ENCODE results near the gene TSPAN18.

Gene TSPAN18

GRCh38 chr11:44876194-44876723 is 149.5 kb downstream of the TSPAN18 start:
- Histone ChIP-seq H3K9ac (ENCODE audit: low read length) (no peak overlapping the region), H2AFZ (ENCODE audit: low read depth, low read length) (no peak overlapping the region), H3K4me2 (ENCODE audit: low read length) (no peak overlapping the region), H4K20me1 (ENCODE audit: insufficient read depth, low read length) (no peaks in the 10 kb centered on the region), H3K4me3 (ENCODE audit: low read length) (no peak overlapping the region), H3K4me1 (ENCODE audit: low read length) (peaks cover 12% of the 10 kb centered on the region), H3K9me3 (ENCODE audit: insufficient read depth, low read length) (no peaks in the 10 kb centered on the region), H3K27ac (ENCODE audit: low read length) (no peak overlapping the region), H3K36me3 (replicated peaks; ENCODE audit: low read depth, low read length) (peaks cover 2% of the 10 kb centered on the region), H3K79me2 (ENCODE audit: low read length) (no peaks in the 10 kb centered on the region), H3K27me3 (ENCODE audit: low read depth, low read length) (peaks cover 7% of the 10 kb centered on the region; the same call in 1 of the 2 replicates)
- TF ChIP-seq EZH2phosphoT487 (IDR thresholded peaks at IDR 0.05; ENCODE audit: low read depth), result no peak
- TF ChIP-seq, protein P1, sequence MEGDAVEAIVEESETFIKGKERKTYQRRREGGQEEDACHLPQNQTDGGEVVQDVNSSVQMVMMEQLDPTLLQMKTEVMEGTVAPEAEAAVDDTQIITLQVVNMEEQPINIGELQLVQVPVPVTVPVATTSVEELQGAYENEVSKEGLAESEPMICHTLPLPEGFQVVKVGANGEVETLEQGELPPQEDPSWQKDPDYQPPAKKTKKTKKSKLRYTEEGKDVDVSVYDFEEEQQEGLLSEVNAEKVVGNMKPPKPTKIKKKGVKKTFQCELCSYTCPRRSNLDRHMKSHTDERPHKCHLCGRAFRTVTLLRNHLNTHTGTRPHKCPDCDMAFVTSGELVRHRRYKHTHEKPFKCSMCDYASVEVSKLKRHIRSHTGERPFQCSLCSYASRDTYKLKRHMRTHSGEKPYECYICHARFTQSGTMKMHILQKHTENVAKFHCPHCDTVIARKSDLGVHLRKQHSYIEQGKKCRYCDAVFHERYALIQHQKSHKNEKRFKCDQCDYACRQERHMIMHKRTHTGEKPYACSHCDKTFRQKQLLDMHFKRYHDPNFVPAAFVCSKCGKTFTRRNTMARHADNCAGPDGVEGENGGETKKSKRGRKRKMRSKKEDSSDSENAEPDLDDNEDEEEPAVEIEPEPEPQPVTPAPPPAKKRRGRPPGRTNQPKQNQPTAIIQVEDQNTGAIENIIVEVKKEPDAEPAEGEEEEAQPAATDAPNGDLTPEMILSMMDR (IDR thresholded peaks at IDR 0.05; ENCODE audit: low read depth, low read length), result no peak

DNA sequence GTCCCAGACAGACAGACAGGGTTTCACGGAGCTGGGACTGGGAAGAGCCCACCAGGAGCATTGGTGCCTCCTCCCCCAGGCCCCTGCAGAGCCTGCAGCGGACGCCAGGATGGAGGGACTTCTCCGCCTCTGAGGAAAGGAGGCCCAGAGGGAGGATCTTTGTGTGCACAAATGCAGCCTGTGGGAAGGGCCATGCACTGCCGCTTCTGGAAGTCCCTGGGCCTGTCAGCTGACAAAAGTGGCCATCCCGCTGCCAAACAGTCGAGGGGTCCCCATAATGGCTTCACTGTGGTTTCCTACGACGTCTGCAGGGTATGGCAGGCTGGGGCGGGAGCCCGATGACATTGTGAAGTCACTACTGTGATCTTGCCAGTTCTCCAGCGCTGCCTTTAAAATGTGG is 150.1 kb downstream of the TSPAN18 start:
- no peak overlapping the region for H3K9ac ChIP-seq (ENCODE audit: low read length)
- H4K20me1 ChIP-seq (ENCODE audit: insufficient read depth, low read length), result no peaks in the 10 kb centered on the region
- no peaks in the 10 kb centered on the region for H3K9me3 ChIP-seq (ENCODE audit: insufficient read depth, low read length)
- no peak overlapping the region for H2AFZ ChIP-seq (ENCODE audit: low read depth, low read length)
- TF ChIP-seq, protein P1 (IDR thresholded peaks at IDR 0.05; ENCODE audit: low read depth, low read length), result no peak
- TF ChIP-seq EZH2phosphoT487 (IDR thresholded peaks at IDR 0.05; ENCODE audit: low read depth), result no peak
- H3K4me2 ChIP-seq (ENCODE audit: low read length), result no peak overlapping the region
- no peak overlapping the region for H3K27ac ChIP-seq (ENCODE audit: low read length)
- H3K36me3 ChIP-seq (replicated peaks; ENCODE audit: low read depth, low read length), result no peaks in the 10 kb centered on the region
- H3K27me3 ChIP-seq (ENCODE audit: low read depth, low read length), result peaks cover 13% of the 10 kb centered on the region
- H3K4me3 ChIP-seq (ENCODE audit: low read length), result no peak overlapping the region
- no peaks in the 10 kb centered on the region for H3K79me2 ChIP-seq (ENCODE audit: low read length)
- H3K4me1 ChIP-seq (ENCODE audit: low read length), result peaks cover 5% of the 10 kb centered on the region

- Histone ChIP-seq H2AFZ (ENCODE audit: low read depth, low read length) (no peak overlapping the region), H3K4me1 (ENCODE audit: low read length) (peaks cover 4% of the 10 kb centered on the region; the same call in 1 of the 2 replicates), H3K9ac (ENCODE audit: low read length) (no peak overlapping the region), H3K79me2 (ENCODE audit: low read length) (no peaks in the 10 kb centered on the region), H3K27ac (ENCODE audit: low read length) (no peak overlapping the region), H3K4me3 (ENCODE audit: low read length) (no peak overlapping the region), H4K20me1 (ENCODE audit: insufficient read depth, low read length) (no peaks in the 10 kb centered on the region), H3K9me3 (ENCODE audit: insufficient read depth, low read length) (no peaks in the 10 kb centered on the region), H3K4me2 (ENCODE audit: low read length) (no peak overlapping the region), H3K36me3 (replicated peaks; ENCODE audit: low read depth, low read length) (no peaks in the 10 kb centered on the region), H3K27me3 (ENCODE audit: low read depth, low read length) (peaks cover 14% of the 10 kb centered on the region)
- TF ChIP-seq, protein P1 (IDR thresholded peaks at IDR 0.05; ENCODE audit: low read depth, low read length), result no peak
- TF ChIP-seq EZH2phosphoT487 (IDR thresholded peaks at IDR 0.05; ENCODE audit: low read depth), result no peak
Measured at GRCh38 chr11:44877571-44878497, 151.1 kb downstream of the TSPAN18 start.

DNA sequence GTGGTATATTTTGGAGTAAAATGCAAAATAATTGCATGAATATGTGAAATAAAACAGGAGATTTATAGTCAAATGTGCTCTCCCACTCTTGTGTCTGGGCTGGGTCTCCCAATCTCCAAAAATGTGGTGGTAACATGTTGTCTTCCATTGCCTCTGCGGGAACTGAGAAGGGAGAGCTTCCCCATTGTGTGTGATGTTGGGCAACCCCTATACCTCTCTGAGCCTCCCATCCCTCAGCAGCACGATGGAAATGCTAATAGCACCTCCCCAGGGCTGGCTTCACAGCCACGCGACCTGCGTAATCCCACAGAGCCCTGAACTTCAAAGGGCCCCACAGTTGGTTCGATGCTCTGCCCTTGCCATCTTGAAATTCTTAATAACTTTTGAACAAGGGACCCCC is 151.9 kb downstream of the TSPAN18 start:
- Histone ChIP-seq H2AFZ (ENCODE audit: low read depth, low read length) (no peak overlapping the region), H3K36me3 (replicated peaks; ENCODE audit: low read depth, low read length) (no peaks in the 10 kb centered on the region), H3K9ac (ENCODE audit: low read length) (no peak overlapping the region), H3K4me3 (ENCODE audit: low read length) (no peak overlapping the region), H3K27ac (ENCODE audit: low read length) (no peak overlapping the region), H3K4me1 (ENCODE audit: low read length) (peaks cover 12% of the 10 kb centered on the region), H3K79me2 (ENCODE audit: low read length) (no peaks in the 10 kb centered on the region), H3K9me3 (ENCODE audit: insufficient read depth, low read length) (no peaks in the 10 kb centered on the region), H3K27me3 (ENCODE audit: low read depth, low read length) (peaks cover 14% of the 10 kb centered on the region), H4K20me1 (ENCODE audit: insufficient read depth, low read length) (no peaks in the 10 kb centered on the region), H3K4me2 (ENCODE audit: low read length) (no peak overlapping the region)
- no peak for TF ChIP-seq EZH2phosphoT487 (IDR thresholded peaks at IDR 0.05; ENCODE audit: low read depth)
- TF ChIP-seq, protein P1 (IDR thresholded peaks at IDR 0.05; ENCODE audit: low read depth, low read length), result no peak

Data from OCI-LY3 (cell line).